Thyroid gland (tissue), 4 donors: ENCODE results near the gene C1QTNF8. TPM values are rescaled to one million over a fixed set of nuclear protein-coding genes. Genes with fewer than 3 reads are reported as not detected.

Experiments
- DNase-seq, 2 donors: peaks; one replicate each; pipeline ENCODE4 v3.0.0-alpha.2; 2019
- H3K27ac ChIP-seq, 3 donors: fragments of 200-600 bp; sonication (generic); 1 replicate in 2 of 3; 2 replicates in 1 of 3; pipeline ENCODE4 v1.5.1; 2016 to 2019; ENCODE audit warnings: mild to moderate bottlenecking in 1 of 3, moderate library complexity in 1 of 3
- H3K27me3 ChIP-seq: fragments of 200-600 bp; sonication (generic); one replicate; pipeline ENCODE4 v1.5.1; 2019
- H3K36me3 ChIP-seq, 2 donors: fragments of 200-600 bp; sonication (generic); one replicate each; pipeline ENCODE4 v1.5.1; 2016 to 2019
- H3K4me1 ChIP-seq, 2 donors: fragments of 200-600 bp; sonication (generic); one replicate each; pipeline ENCODE4 v1.5.1; 2017 to 2019
- H3K4me3 ChIP-seq, 3 donors: fragments of 200-600 bp; sonication (generic); replicated peaks in 1 of 3; 1 replicate in 2 of 3; 2 replicates in 1 of 3; pipeline ENCODE4 v1.5.1; 2016; ENCODE audit warnings: mild to moderate bottlenecking in 1 of 3
- H3K9me3 ChIP-seq: fragments of 200-600 bp; sonication (generic); one replicate; pipeline ENCODE4 v1.5.1; 2017
- POLR2A ChIP-seq, 2 donors: fragments of 450-650 bp; IDR thresholded peaks; one replicate each; pipeline ENCODE4 v1.6.1; 2017; ENCODE audit warnings: antibody characterized with exemption in 2 of 2, mild to moderate bottlenecking in 2 of 2, moderate library complexity in 1 of 2
- WGBS, 2 donors: methylation state at CpG; one replicate each; pipeline ENCODE4 v1.1.5; 2017; 5-methylcytosine and 5-hydroxymethylcytosine counted together
- intact Hi-C: fragments of 100-400 bp; cut with DNase I; formaldehyde crosslinking; loops from one replicate; pipeline ENCODE4 v1.15.1; 2023
- total RNA-seq, 4 donors: library from RNA; depleted of rRNA; stranded (reverse); fragments of >200 nt; gene quantifications; one replicate each; pipeline ENCODE4 v1.2.3, GENCODE V29; 2016
- TF ChIP-seq, protein P1 (sequence below), 6 experiments: fragments of 200-600 bp in 3 of 6; fragments of 450-650 bp in 3 of 6; sonication (generic) in 3 of 6; IDR thresholded peaks; one replicate each; pipeline ENCODE4 v1.5.1; 2016 to 2019; ENCODE audit warnings: antibody characterized with exemption in 6 of 6, mild to moderate bottlenecking in 2 of 6, inconsistent platforms in 1 of 6, moderate library complexity in 1 of 6

C1QTNF8 gene
- total RNA-seq, 4 donors from 2014 or later, result not detected

GRCh38 chr16:1080801-1081733 lies 15.0 kb downstream of the C1QTNF8 start:
- H3K27ac ChIP-seq, result no peak overlapping the region
- intact Hi-C loops, result no loop called here
- H3K4me1 ChIP-seq, result no peaks in the 10 kb centered on the region
- 29 to 36% methylated on average over 16 to 31 of the region's 42 CpGs for WGBS, 2 donors
- no peaks in the 10 kb centered on the region for H3K36me3 ChIP-seq
- H3K4me3 ChIP-seq, result no peak overlapping the region
- no peaks in the 10 kb centered on the region for H3K9me3 ChIP-seq
- no peak for TF ChIP-seq POLR2A (IDR thresholded peaks at IDR 0.05)
- TF ChIP-seq, protein P1, sequence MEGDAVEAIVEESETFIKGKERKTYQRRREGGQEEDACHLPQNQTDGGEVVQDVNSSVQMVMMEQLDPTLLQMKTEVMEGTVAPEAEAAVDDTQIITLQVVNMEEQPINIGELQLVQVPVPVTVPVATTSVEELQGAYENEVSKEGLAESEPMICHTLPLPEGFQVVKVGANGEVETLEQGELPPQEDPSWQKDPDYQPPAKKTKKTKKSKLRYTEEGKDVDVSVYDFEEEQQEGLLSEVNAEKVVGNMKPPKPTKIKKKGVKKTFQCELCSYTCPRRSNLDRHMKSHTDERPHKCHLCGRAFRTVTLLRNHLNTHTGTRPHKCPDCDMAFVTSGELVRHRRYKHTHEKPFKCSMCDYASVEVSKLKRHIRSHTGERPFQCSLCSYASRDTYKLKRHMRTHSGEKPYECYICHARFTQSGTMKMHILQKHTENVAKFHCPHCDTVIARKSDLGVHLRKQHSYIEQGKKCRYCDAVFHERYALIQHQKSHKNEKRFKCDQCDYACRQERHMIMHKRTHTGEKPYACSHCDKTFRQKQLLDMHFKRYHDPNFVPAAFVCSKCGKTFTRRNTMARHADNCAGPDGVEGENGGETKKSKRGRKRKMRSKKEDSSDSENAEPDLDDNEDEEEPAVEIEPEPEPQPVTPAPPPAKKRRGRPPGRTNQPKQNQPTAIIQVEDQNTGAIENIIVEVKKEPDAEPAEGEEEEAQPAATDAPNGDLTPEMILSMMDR (IDR thresholded peaks at IDR 0.05), result no peak
- no peak for DNase-seq
- no peaks in the 10 kb centered on the region for H3K27me3 ChIP-seq

GRCh38 chr16:1079786-1080525 lies 16.1 kb downstream of the C1QTNF8 start:
- WGBS, 2 donors, result 75 to 82% methylated on average over 29 to 31 of the region's 45 CpGs

DNA sequence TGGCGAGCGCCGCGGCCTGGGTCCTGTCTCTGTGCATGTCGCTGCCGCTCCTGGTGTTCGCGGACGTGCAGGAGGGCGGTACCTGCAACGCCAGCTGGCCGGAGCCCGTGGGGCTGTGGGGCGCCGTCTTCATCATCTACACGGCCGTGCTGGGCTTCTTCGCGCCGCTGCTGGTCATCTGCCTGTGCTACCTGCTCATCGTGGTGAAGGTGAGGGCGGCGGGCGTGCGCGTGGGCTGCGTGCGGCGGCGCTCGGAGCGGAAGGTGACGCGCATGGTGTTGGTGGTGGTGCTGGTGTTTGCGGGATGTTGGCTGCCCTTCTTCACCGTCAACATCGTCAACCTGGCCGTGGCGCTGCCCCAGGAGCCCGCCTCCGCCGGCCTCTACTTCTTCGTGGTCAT lies 16.7 kb downstream of the C1QTNF8 start:
- Histone ChIP-seq H3K27me3 (no peaks in the 10 kb centered on the region), H3K9me3 (no peaks in the 10 kb centered on the region), H3K36me3 (no peaks in the 10 kb centered on the region), H3K4me1 (no peaks in the 10 kb centered on the region), H3K4me3 (no peak overlapping the region), H3K27ac (no peak overlapping the region)
- DNase-seq, result no peak
- intact Hi-C loops, result no loop called here
- TF ChIP-seq, protein P1 (IDR thresholded peaks at IDR 0.05), result no peak
- no peak for TF ChIP-seq POLR2A (IDR thresholded peaks at IDR 0.05)
- 95% methylated on average over 37 to 39 of the region's 43 CpGs for WGBS, 2 donors

More at GRCh38 chr16:1079786-1080525, 16.1 kb downstream of the C1QTNF8 start:
- Histone ChIP-seq H3K27me3 (no peaks in the 10 kb centered on the region), H3K4me3 (no peak overlapping the region), H3K36me3 (no peaks in the 10 kb centered on the region), H3K4me1 (no peaks in the 10 kb centered on the region), H3K9me3 (no peaks in the 10 kb centered on the region), H3K27ac (no peak overlapping the region)
- intact Hi-C loops, result no loop called here
- no peak for DNase-seq
- TF ChIP-seq, protein P1 (IDR thresholded peaks at IDR 0.05), result no peak
- no peak for TF ChIP-seq POLR2A (IDR thresholded peaks at IDR 0.05)

DNA sequence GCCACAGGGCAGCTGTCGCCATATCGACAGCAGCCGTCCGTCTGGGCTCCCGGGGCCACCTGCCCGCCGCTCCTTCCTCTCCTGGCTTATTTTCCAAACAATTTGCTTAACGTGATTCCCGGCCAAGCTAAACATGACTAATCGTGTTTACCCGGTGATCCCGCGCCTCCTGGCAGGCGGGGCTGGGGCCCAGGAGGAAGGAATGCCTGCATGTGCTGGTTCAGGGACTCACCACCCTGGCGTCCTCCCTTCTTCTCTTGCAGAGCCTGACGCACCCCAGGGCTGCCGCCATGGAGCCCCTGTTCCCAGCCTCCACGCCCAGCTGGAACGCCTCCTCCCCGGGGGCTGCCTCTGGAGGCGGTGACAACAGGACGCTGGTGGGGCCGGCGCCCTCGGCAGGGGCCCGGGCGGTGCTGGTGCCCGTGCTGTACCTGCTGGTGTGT lies 17.4 kb downstream of the C1QTNF8 start:
- intact Hi-C loops, result no loop called here
- DNase-seq, result no peak
- Histone ChIP-seq H3K27ac (no peak overlapping the region), H3K4me1 (no peaks in the 10 kb centered on the region), H3K36me3 (no peaks in the 10 kb centered on the region), H3K27me3 (no peaks in the 10 kb centered on the region), H3K9me3 (no peaks in the 10 kb centered on the region), H3K4me3 (no peak overlapping the region)
- 16 to 29% methylated on average over 14 to 20 of the region's 28 CpGs for WGBS, 2 donors
- TF ChIP-seq, protein P1 (IDR thresholded peaks at IDR 0.05), result no peak
- TF ChIP-seq POLR2A (IDR thresholded peaks at IDR 0.05), result no peak
